H9 (cell line): Measurements from ENCODE around the gene MSL3B.

Source experiments
- DNase-seq: peaks from one replicate; pipeline ENCODE4 v3.0.0-alpha.2; 2017
- H2AFZ ChIP-seq: one replicate; pipeline ENCODE4 v1.6.1; 2013; ENCODE audit warnings: mild to moderate bottlenecking, low read length, control low read depth, moderate library complexity
- H2AK5ac ChIP-seq: 2 replicates; pipeline ENCODE4 v1.6.1; 2013; ENCODE audit warnings: low read length, control low read depth, mixed read lengths; ENCODE audit not compliant: insufficient read length
- H2BK120ac ChIP-seq: one replicate; pipeline ENCODE4 v1.6.1; 2013; ENCODE audit warnings: low read depth, mild to moderate bottlenecking, low read length, control low read depth, inconsistent platforms; ENCODE audit not compliant: poor library complexity, severe bottlenecking
- H2BK12ac ChIP-seq: 2 replicates; pipeline ENCODE4 v1.6.1; 2013; ENCODE audit warnings: low read length, control low read depth, mixed read lengths, low read depth; ENCODE audit not compliant: insufficient read length
- H2BK15ac ChIP-seq: 2 replicates; pipeline ENCODE4 v1.6.1; 2013; ENCODE audit warnings: low read depth, low read length, control low read depth
- H2BK20ac ChIP-seq: one replicate; pipeline ENCODE4 v1.6.1; 2013; ENCODE audit warnings: low read depth, mild to moderate bottlenecking, low read length, control low read depth, inconsistent platforms; ENCODE audit not compliant: poor library complexity, severe bottlenecking
- H2BK5ac ChIP-seq: 2 replicates; pipeline ENCODE4 v1.6.1; 2013; ENCODE audit warnings: low read length, control low read depth, mixed read lengths; ENCODE audit not compliant: insufficient read length
- H3K14ac ChIP-seq: 2 replicates; pipeline ENCODE4 v1.6.1; 2013; ENCODE audit warnings: low read length, control low read depth; ENCODE audit not compliant: insufficient read depth
- H3K18ac ChIP-seq: 2 replicates; pipeline ENCODE4 v1.6.1; 2013; ENCODE audit warnings: low read depth, mild to moderate bottlenecking, mixed read lengths, low read length, control low read depth; ENCODE audit not compliant: insufficient read length
- H3K23ac ChIP-seq: 2 replicates; pipeline ENCODE4 v1.6.1; 2013; ENCODE audit warnings: low read length, control low read depth, mixed read lengths, low read depth; ENCODE audit not compliant: insufficient read length
- H3K23me2 ChIP-seq: 2 replicates; pipeline ENCODE4 v1.6.1; 2013; ENCODE audit warnings: low read depth, mild to moderate bottlenecking, mixed read lengths, low read length, control low read depth; ENCODE audit not compliant: insufficient read length, poor library complexity, severe bottlenecking
- H3K27ac ChIP-seq: 2 replicates; pipeline ENCODE4 v1.5.1; 2013; ENCODE audit warnings: low read length, control low read depth, mixed read lengths, low read depth; ENCODE audit not compliant: insufficient read length
- H3K27me3 ChIP-seq: 2 replicates; pipeline ENCODE4 v1.6.1; 2013; ENCODE audit warnings: low read length, control low read depth, inconsistent platforms; ENCODE audit not compliant: insufficient read depth
- H3K4ac ChIP-seq: 2 replicates; pipeline ENCODE4 v1.6.1; 2013; ENCODE audit warnings: low read depth, mild to moderate bottlenecking, control low read depth, inconsistent platforms, low read length, moderate library complexity
- H3K4me1 ChIP-seq: 2 replicates; pipeline ENCODE4 v1.6.1; 2013; ENCODE audit warnings: low read length, control low read depth, inconsistent platforms; ENCODE audit not compliant: insufficient read depth
- H3K4me2 ChIP-seq: 2 replicates; pipeline ENCODE4 v1.6.1; 2013; ENCODE audit warnings: low read length, control low read depth, mixed read lengths; ENCODE audit not compliant: insufficient read length, insufficient read depth
- H3K56ac ChIP-seq: 2 replicates; pipeline ENCODE4 v1.6.1; 2013; ENCODE audit warnings: low read depth, mild to moderate bottlenecking, mixed read lengths, low read length, control low read depth; ENCODE audit not compliant: insufficient read length
- H3K79me1 ChIP-seq: 2 replicates; pipeline ENCODE4 v1.6.1; 2013; ENCODE audit warnings: low read depth, mild to moderate bottlenecking, moderate library complexity, low read length, control low read depth, inconsistent platforms; ENCODE audit not compliant: insufficient read depth, poor library complexity, severe bottlenecking
- H3K79me2 ChIP-seq: 2 replicates; pipeline ENCODE4 v1.6.1; 2013; ENCODE audit warnings: low read length, control low read depth, inconsistent platforms; ENCODE audit not compliant: insufficient read depth
- H3K9ac ChIP-seq: 2 replicates; pipeline ENCODE4 v1.6.1; 2013; ENCODE audit warnings: low read length, control low read depth, mixed read lengths; ENCODE audit not compliant: insufficient read length; ENCODE audit errors: extremely low read depth
- H3K9me3 ChIP-seq: one replicate; pipeline ENCODE4 v1.6.1; 2013; ENCODE audit warnings: low read depth, low read length, inconsistent platforms; ENCODE audit not compliant: control insufficient read depth
- H3T11ph ChIP-seq: one replicate; pipeline ENCODE4 v1.6.1; 2013; ENCODE audit warnings: mild to moderate bottlenecking, low read length, control low read depth, inconsistent platforms
- H4K20me1 ChIP-seq: one replicate; pipeline ENCODE4 v1.6.1; 2013; ENCODE audit not compliant: control insufficient read depth, insufficient read length, insufficient read depth
- H4K5ac ChIP-seq: 2 replicates; pipeline ENCODE4 v1.6.1; 2013; ENCODE audit warnings: low read depth, mild to moderate bottlenecking, mixed read lengths, low read length, control low read depth; ENCODE audit not compliant: insufficient read length
- H4K8ac ChIP-seq: replicated peaks from 2 replicates; pipeline ENCODE4 v1.6.1; 2013; ENCODE audit warnings: low read length, control low read depth, mixed read lengths, low read depth; ENCODE audit not compliant: insufficient read length
- H4K91ac ChIP-seq: 2 replicates; pipeline ENCODE4 v1.6.1; 2013; ENCODE audit warnings: low read depth, mild to moderate bottlenecking, moderate library complexity, mixed read lengths, low read length, control low read depth; ENCODE audit not compliant: insufficient read length
- H3K27ac Mint-ChIP-seq, 3 experiments: 2 replicates in 2 of 3; 3 replicates in 1 of 3; pipeline ENCODE4 v1.8.0; 2020 to 2021; ENCODE audit warnings: mixed read lengths in 3 of 3, mild to moderate bottlenecking in 1 of 3, moderate library complexity in 1 of 3
- H3K27me3 Mint-ChIP-seq: 2 replicates; pipeline ENCODE4 v1.8.0; 2021; ENCODE audit warnings: low read depth, mild to moderate bottlenecking, moderate library complexity, mixed read lengths
- H3K36me3 Mint-ChIP-seq, 3 experiments: 2 replicates in 2 of 3; 3 replicates in 1 of 3; pipeline ENCODE4 v1.8.0; 2020 to 2021; ENCODE audit warnings: low read depth in 3 of 3, mixed read lengths in 3 of 3; ENCODE audit not compliant: insufficient read depth in 1 of 3
- H3K4me1 Mint-ChIP-seq, 2 experiments: 2 replicates each; pipeline ENCODE4 v1.8.0; 2020; ENCODE audit warnings: mixed read lengths in 2 of 2
- H3K4me3 Mint-ChIP-seq, 2 experiments: 2 replicates in 1 of 2; 3 replicates in 1 of 2; pipeline ENCODE4 v1.8.0; 2020 to 2021; ENCODE audit warnings: mild to moderate bottlenecking in 2 of 2, mixed read lengths in 2 of 2, moderate library complexity in 1 of 2
- H3K9me3 Mint-ChIP-seq, 2 experiments: 2 replicates in 1 of 2; 3 replicates in 1 of 2; pipeline ENCODE4 v1.8.0; 2020; ENCODE audit warnings: mild to moderate bottlenecking in 2 of 2, mixed read lengths in 2 of 2, moderate library complexity in 1 of 2
- CTCF ChIP-seq: fragments of 200-600 bp; sonication (generic); conservative IDR thresholded peaks from 3 replicates; pipeline ENCODE4 v1.8.0; 2021; ENCODE audit warnings: antibody characterized with exemption, mild to moderate bottlenecking
- WGBS: extraction: QIAGEN DNeasy Blood & Tissue Kit; methylation state at CpG from one replicate; pipeline ENCODE4 v1.1.7; 2013; ENCODE audit warnings: missing lambda C conversion rate, low lambda C conversion rate, mixed read lengths; ENCODE audit not compliant: insufficient read length; ENCODE audit errors: extremely low coverage; 5-methylcytosine and 5-hydroxymethylcytosine counted together

MSL3B gene

GRCh38 chr2:233841183-233841582 is 27.0 kb downstream of the MSL3B start:
- H3K79me1 ChIP-seq: peaks cover 13% of the 10 kb centered on the region
- H2AK5ac ChIP-seq: no peak overlapping the region
- H3K4me2 ChIP-seq: no peak overlapping the region
- no peak overlapping the region for H2BK15ac ChIP-seq
- H4K91ac ChIP-seq: no peak overlapping the region
- no peaks in the 10 kb centered on the region for H3K9me3 Mint-ChIP-seq
- no peaks in the 10 kb centered on the region for H4K20me1 ChIP-seq
- H3K14ac ChIP-seq: no peak overlapping the region
- H4K5ac ChIP-seq: no peak overlapping the region
- no peak for DNase-seq
- H3K4me1 ChIP-seq: no peaks in the 10 kb centered on the region
- no peak overlapping the region for H2BK120ac ChIP-seq
- H3K23me2 ChIP-seq: no peaks in the 10 kb centered on the region
- no peak overlapping the region for H2BK12ac ChIP-seq
- no peak overlapping the region for H3K23ac ChIP-seq
- no peaks in the 10 kb centered on the region for H3K9me3 ChIP-seq
- no peak overlapping the region for H3K4ac ChIP-seq
- no peak overlapping the region for H4K8ac ChIP-seq
- H3K56ac ChIP-seq: no peak overlapping the region
- WGBS: no CpG with 5 or more reads among the region's 11 CpGs
- no peak overlapping the region for H3K4me3 Mint-ChIP-seq
- no peaks in the 10 kb centered on the region for H3K27me3 Mint-ChIP-seq
- no peak overlapping the region for H3K9ac ChIP-seq
- peaks cover 91 to 100% (median 99%) of the 10 kb centered on the region in 3 experiments for H3K36me3 Mint-ChIP-seq
- no peak overlapping the region for H3K18ac ChIP-seq
- H3K79me2 ChIP-seq: peaks cover 24% of the 10 kb centered on the region; the same call in 1 of the 2 replicates
- no peak overlapping the region for H2BK20ac ChIP-seq
- no peak for TF ChIP-seq CTCF
- H3K27me3 ChIP-seq: no peaks in the 10 kb centered on the region
- no peak overlapping the region for H3K27ac Mint-ChIP-seq
- no peak overlapping the region for H2BK5ac ChIP-seq
- no peak overlapping the region for H3T11ph ChIP-seq
- no peak overlapping the region for H3K27ac ChIP-seq
- peaks cover 18 to 19% of the 10 kb centered on the region in 2 experiments for H3K4me1 Mint-ChIP-seq
- no peak overlapping the region for H2AFZ ChIP-seq
